GM19328 (cell line): Measurements from ENCODE around the gene TMEM87B.
"Not testable (repeated sequence)": the region's sequence is repeated elsewhere in the genome, so short reads cannot be mapped to it uniquely, and the experiment has no call there.

Experiments used
- ATAC-seq: cut with Tn5 transposase; IDR thresholded peaks from one replicate; pipeline ENCODE4 v1.9.1; 2021; ENCODE audit warnings: mild to moderate bottlenecking, moderate library complexity; ENCODE audit not compliant: unreplicated experiment

The TMEM87B gene

DNA sequence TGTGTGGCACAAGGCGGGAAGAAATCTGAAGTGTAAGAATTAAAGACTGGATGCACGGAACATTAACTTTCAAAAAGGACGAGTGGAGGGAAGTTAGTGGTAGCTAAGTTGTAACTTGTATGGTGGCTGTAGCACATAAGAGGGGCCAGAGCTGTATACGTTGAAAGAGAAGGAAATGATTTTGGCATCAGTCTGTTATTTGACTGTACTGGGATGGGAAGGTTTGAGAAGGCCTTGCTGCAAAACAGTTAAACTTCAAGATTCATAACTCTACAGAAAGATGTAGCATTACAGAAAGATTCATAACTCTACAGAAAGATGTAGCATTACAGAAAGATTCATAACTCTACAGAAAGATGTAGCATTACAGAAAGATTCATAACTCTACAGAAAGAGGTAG is 58.3 kb downstream of the TMEM87B start:
- ATAC-seq: not testable (repeated sequence)

DNA sequence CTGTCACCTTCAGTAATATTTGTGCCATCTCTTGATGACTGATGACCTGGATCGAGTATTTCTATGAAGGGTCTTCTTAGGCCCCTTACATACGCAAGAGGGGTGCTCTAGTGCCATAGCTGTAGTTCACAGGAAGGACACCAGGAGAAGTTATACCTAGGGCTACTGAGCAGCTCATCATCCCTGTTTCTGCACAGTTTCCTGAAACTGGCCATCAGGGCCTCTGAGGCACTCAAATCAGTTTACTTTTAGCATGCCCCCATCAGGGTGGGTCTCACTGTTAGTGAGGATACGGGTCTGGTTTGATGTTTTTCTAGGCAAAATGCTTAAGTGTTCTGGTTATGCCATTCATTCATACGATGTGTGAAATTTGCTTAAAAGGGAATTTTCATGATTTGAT is 63.1 kb downstream of the TMEM87B start:
- no peak for ATAC-seq

DNA sequence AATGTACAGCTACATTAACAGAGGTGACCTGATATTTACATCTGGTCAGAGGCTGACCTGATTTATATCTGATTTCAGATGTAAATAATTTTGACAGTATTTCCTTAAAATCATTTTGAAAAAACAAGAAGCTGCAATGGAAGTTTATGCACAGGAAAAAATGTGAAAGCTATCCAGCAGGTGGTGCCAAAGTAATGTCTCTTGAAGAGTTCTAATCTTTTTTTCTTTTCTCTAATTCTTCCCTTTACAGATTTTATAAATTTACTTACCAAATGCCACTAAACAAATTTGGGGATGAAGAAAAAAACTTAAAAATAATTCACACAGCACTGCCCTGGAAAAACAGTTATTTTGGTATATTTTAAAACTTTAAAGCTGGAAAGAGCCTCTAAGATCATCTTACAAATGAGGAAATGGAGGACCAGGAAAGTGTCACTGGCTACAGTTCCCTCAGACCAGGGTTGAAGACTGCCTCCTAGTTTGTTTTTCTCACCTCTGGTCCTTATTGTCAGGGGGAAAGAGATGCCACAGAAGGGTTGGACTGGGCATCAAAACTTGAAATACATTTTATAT is 66.7 kb downstream of the TMEM87B start:
- ATAC-seq: no peak

DNA sequence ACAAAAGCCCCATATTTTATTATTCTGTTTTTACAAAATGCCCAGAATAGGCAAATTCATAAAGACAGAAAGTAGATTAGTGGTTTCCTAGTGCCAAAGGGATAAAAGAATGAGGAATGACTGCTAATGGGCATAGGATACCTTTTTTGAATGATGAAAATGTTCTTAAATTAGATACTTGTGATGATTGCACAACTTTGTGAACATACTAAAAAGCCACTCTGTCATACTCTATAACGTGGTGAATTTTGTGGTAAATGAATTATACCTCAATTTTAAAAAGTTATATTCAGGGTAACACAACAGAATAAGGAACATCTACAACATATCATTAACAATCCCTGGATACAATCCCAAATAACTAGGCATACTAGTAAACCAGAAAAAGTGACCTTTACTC is 74.0 kb downstream of the TMEM87B start:
- no peak for ATAC-seq

DNA sequence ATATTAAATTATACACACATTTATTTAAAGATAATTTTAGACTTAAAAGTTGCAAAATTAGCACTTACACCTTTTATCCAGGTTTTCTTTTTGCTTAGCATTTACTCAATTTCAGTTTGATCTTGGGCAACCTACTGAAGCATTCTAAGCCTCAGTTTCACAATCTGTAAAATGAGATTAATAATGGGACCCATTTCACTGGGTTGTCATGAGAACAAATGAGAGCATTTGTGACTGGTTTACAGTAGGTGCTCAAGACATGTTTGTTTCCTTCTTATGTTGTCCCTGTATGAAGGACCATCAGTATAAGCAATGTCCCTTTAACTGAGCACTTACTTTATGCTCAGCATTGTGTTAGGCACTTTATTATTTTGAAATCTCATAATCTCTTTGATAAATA is 78.3 kb downstream of the TMEM87B start:
- ATAC-seq: no peak

DNA sequence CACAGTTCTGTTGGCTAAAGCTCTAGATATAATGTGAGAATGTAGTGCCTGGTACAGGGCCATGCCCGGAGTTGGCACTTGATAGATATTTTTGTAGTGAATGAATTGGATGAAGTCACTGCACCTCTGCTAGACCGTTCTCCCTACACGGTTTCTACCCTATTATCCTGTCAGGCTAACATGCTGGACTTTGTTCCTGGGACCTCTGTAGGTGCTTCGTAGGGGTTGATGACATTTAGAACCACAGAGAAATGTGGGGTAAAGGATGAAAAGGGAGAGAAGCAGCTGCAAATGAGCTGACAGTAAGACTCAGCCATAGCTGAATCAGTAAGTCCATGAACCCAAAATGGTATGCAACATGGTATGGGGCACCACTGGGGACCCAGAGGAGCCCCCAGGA is 79.1 kb downstream of the TMEM87B start:
- ATAC-seq: no peak

DNA sequence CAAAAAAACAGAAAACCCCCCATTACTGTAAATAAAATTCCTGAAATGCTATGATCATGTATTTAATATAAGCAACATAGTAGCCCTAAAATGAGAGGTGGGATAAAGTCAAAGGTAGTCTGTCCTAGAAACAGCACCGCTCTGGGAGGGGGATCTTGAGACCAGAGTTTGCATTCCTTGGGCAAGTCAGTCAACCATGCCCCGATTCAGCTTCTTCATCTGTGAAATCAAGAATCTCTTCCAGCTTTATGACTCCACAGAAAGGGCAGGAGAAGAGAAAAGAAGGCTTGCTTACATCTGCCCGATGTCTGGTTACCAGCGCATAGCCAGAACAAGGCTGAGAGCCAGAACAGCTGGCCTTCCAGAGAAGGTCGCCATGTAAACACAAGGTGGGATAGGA is 81.0 kb downstream of the TMEM87B start:
- no peak for ATAC-seq

DNA sequence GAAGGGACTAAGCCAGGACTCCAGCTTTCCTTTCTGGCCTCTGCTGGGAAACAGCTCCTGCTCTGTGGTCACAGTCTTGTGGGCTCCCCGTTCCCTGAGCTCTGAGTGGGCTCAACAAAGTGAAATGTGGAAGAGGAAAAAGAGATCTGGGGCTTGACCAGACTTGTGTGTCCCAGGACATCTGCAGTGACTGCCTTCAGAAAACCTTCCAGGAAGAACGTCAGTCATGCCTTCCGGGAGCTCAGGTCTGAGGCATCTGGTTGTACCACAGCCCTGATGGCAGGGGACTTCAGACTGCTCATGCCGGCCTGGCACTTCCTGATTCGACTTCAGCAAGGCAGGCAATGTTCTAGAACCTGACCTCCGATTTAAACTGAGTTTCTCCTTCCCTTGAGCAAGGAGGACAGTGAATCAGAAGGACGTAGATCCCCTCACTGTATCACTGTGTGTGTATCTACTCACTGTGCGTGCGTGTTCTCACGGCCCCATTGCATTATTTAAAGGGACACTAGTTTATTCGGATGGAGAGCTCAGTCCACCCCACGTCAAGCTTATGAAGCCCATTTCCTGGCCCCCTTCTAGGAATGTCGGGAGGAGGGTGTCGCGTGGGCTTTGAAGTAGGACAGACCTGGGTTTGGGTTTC is 82.6 kb downstream of the TMEM87B start:
- ATAC-seq: no peak

DNA sequence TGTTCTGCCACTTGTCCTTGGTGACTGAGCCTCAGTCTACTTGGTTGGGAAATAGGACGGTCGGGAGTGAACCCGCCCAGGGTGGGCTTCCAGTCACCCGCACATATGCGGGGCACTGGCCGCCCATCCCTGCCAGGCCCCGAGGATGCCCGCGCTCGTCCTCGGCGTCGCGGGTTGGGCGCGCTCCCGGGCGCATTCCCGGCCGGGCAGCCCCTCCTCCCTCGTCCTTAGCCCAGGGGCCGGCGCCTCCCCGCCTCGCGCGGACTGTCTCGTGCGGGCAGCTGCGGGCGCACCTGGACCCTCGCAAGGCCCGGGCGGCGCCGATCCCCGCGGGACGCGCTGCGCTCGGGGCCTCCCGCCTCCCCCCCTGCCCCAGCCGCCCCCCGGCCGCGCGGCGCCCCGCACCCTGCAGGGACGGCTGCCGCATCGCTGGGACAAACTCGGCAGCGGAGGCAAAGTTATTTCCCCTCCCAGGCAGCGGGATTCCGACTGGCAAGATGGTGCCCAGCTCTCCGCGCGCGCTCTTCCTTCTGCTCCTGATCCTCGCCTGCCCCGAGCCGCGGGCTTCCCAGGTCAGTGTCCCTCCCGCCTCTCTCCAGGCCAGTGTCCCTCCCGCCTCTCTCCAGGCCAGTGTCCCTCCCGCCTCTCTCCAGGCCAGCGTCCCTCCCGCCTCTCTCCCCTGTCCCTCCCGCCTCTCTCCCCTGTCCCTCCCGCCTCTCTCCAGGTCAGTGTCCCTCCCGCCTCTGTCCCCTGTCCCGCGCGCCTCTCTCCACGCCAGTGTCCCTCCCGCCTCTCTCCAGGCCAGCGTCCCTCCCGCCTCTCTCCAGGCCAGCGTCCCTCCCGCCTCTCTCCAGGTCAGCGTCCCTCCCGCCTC is 83.3 kb downstream of the TMEM87B start, which contains the start of gene FBLN7:
Gene FBLN7, plus strand, starts transcription at position 227 of the 874 bp plus-strand sequence. Its CDS starts 271 bp downstream, at position 498.
- no peak for ATAC-seq

DNA sequence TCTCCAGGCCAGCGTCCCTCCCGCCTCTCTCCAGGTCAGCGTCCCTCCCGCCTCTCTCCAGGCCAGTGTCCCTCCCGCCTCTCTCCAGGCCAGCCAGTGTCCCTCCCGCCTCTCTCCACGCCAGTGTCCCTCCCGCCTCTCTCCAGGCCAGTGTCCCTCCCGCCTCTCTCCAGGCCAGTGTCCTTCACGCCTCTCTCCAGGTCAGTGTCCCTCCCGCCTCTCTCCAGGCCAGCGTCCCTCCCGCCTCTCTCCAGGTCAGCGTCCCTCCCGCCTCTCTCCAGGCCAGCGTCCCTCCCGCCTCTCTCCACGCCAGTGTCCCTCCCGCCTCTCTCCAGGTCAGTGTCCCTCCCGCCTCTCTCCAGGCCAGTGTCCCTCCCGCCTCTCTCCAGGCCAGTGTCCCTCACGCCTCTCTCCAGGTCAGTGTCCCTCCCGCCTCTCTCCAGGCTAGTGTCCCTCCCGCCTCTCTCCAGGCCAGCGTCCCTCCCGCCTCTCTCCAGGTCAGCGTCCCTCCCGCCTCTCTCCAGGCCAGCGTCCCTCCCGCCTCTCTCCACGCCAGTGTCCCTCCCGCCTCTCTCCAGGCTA is 84.1 kb downstream of the TMEM87B start:
- ATAC-seq: not testable (repeated sequence)

DNA sequence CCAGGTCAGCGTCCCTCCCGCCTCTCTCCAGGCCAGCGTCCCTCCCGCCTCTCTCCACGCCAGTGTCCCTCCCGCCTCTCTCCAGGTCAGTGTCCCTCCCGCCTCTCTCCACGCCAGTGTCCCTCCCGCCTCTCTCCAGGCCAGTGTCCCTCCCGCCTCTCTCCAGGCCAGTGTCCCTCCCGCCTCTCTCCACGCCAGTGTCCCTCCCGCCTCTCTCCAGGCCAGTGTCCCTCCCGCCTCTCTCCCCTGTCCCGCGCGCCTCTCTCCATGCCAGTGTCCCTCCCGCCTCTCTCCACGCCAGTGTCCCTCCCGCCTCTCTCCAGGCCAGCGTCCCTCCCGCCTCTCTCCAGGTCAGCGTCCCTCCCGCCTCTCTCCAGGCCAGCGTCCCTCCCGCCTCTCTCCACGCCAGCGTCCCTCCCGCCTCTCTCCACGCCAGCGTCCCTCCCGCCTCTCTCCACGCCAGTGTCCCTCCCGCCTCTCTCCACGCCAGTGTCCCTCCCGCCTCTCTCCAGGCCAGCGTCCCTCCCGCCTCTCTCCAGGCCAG is 84.7 kb downstream of the TMEM87B start:
- ATAC-seq: not testable (repeated sequence)

DNA sequence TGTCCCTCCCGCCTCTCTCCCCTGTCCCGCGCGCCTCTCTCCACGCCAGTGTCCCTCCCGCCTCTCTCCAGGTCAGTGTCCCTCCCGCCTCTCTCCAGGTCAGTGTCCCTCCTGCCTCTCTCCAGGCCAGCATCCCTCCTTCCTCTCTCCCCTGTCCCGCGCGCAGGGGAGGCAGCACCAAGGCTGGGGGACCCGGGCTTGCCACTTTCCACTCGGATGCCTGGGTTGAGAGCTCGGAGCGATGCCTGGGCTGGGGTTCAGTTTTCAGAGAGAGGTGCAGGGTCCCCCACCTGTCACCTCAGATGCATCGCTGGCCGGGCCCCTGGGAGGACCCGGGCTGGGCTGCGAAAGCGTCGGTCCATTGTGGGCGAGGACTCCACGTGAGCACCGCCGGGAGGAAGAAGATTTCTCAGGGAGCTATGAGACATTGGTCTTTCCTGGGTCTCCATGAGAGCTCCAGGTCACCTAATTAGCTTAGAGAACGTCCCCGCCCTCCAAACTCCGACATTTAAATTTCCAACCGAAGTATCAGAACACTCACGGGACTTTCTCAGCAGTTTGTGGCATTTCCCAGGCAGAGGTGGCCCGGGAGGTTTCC is 85.2 kb downstream of the TMEM87B start:
- ATAC-seq: no peak

DNA sequence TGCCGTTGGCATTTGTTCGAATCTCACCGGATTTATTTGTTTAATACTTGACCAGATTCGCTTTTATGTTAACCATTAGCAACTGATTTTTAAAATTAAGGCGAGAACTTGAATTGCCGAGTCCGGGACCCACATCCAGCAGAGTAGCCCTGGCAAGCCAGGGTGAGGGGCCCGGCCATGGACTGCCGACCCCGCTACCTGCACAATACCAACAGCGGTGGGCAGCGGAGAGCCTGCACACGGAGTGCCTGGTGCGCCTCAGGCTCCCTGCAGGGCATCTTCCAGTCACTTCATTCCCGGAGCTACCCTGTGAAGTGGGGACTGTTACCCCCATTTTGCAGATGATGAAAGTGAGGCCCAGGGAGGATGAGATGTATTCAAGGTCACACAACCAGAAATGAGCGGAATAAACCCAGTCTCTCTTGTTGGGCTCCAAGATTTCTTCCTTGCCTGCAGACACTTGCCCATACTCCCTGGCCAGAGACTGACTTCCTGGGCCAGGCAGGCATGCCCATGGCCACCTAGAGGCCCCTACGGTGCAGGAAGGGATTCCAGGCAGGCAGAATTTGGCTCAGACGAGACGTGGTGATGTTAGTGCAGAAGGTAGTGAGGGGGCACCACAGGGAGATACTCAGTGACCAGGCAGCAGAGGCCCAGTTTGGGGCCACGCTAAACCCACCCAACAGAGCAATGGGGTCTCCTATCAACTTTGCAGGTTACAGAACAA is 86.0 kb downstream of the TMEM87B start:
- ATAC-seq: no peak

DNA sequence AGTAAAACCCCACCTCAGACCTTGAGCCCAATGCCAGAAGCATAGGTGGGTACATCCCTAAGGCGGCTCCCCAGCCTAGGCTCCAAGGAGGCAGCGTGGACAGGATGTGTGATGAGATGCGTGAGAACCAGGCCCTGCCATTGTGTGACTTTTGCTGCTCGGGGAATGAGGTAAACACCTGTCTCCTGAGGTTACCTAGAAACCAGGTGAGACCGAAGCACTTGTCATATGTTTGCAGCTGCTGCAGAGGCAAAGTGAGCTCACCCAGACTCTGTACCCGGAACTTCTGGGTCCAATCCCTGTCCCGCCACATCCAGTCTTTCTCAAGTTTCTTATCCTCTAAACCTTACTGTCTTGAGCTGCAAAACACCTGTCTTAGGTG is 86.5 kb downstream of the TMEM87B start:
- ATAC-seq: no peak

DNA sequence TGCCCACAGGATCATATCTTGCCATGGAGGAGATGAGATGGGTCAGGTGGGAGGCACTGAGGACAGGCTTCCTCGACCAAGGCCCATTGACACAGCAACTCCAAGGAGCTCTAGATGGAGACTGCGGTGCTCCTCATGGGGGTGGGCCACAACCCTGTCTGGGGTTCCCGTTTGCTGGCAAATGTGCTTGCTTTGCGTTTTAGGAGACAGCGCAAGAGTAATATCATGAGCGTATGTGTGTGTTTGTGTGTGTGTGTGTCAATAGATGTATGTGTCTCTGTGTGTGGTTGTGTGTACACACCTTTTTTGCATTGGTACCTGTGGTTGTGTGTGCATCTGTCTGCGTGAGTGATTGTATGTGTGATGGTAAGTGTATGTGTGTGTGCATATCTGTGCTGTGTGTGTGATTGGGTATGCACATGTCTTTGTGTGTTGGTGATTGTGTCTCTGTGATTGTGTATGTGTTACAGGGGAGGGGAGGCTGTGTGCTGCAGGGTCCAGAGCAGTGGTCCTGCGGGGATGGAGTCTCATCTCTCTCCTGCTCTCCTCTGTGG is 87.5 kb downstream of the TMEM87B start:
- ATAC-seq: no peak

DNA sequence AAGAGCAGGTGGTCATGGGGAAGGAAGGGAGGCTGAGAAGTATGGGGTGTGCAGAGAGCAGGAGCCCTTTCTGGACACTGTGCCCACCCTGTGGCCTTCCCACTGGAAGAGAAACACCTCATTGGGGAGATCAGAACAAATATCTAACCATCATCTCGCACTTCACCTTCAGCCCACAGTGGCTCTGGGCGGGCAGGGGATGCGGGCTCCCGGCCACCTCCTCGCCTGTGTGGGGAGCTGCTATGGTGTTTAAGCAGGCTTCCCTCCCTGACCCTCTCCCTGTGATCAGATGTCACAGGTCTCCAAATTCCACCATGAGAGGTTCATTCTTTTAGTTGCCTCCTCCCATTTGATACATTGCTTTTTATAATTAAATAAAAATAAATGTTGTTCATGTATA is 88.1 kb downstream of the TMEM87B start:
- no peak for ATAC-seq

DNA sequence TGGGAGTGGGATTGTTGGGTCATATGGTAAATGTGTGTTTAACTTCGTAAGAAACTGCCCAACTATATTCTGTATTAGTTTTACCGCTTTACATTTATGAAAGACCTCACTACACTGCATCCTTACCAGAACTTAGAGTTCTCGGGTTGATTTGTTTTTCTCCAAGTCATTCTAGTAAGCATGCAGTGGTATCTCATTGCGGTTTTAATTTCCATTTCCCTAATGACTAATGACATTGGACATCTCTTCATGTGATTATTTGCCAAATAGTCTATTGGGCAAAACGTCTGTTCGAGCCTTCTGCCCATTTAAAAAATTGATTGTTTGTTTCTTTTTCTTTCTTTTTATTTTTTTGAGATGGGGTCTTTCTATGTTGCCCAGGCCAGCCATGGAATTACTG is 89.9 kb downstream of the TMEM87B start:
- no peak for ATAC-seq

DNA sequence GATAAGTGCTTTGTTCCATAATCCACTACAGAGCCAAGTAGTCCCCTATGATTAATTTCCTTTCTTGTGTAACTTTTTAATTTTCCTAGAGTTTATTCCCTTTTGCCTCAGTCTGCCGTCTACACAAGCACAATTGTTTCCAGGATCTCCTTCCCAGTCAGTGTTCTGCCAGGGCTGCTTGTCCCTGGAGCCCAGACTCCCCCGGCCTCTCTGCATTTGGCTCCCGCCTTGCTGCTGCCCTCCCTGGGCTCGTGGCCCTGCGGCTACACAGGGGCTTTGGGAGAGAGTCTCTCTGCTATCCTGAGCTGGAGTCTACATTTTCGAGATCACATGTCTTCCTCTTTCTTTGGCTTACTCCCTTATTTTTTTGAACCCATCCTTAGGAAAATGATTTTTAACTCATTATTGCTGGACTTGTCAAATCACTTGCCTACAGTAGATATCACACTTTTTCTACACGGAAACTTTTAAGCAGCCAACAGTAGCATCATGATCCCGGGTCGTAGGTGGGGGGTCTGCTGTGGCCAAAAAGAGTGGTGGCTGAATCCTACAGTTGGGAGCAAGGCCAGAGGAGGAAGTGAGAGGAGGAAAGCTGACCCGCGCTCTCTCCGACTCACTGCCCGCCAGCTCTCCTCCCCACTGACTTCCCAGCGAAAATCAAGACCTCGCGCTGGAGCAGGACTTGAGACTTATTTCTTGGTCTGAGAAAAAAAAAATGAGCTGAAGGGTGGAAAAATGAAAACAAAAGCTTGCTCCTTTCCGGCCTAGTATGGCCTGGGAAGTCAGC is 92.5 kb downstream of the TMEM87B start:
- no peak for ATAC-seq

DNA sequence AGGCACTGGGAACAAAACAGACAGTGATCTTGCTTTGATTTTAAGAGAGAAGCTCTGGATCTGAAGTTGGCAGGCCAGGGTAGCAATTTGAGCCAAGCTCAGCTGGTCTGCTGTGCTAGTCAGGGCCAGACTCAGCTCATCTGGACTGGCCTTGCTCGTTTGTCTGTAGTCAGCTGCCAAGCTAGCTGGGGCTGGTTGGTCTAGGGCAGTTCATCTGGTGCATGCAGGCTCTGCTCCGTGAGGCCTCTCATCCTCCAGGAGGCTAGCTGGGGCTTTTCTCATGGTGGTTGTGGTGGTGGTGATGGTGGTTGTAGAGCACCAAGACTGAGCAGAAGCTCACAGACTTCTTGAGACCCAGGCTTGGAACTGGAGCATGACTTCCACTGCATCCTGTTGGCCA is 93.4 kb downstream of the TMEM87B start:
- ATAC-seq: no peak
